Activated CD8-positive, alpha-beta memory T cell treated with anti-CD3 and anti-CD28 coated beads for 24 hours (primary cell): ENCODE measurements around the gene MARVELD3.

Experiments used
- DNase-seq: peaks from one replicate; pipeline ENCODE4 v3.0.0-alpha.2; 2020

The MARVELD3 gene

DNA sequence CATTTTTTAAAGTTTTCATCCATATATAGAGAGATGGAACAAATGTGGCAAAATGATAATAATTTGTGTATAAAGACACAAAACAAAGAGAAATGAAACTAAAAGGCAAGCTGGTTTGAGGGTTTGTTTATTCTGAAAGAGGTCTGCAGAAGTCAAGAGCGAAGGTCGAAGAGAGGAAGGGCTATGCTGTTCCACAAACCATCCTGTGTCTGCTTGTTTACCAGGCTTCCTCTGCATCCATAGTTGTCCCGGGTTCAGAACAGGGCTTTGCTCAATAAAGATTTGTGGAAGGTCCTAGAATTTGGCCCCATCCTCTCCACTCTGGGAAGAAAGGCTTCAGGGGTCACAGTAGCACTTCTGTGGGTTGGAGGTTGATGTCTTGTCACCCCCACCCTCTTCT lies 2.4 kb upstream of the MARVELD3 start:
- DNase-seq, result no peak

DNA sequence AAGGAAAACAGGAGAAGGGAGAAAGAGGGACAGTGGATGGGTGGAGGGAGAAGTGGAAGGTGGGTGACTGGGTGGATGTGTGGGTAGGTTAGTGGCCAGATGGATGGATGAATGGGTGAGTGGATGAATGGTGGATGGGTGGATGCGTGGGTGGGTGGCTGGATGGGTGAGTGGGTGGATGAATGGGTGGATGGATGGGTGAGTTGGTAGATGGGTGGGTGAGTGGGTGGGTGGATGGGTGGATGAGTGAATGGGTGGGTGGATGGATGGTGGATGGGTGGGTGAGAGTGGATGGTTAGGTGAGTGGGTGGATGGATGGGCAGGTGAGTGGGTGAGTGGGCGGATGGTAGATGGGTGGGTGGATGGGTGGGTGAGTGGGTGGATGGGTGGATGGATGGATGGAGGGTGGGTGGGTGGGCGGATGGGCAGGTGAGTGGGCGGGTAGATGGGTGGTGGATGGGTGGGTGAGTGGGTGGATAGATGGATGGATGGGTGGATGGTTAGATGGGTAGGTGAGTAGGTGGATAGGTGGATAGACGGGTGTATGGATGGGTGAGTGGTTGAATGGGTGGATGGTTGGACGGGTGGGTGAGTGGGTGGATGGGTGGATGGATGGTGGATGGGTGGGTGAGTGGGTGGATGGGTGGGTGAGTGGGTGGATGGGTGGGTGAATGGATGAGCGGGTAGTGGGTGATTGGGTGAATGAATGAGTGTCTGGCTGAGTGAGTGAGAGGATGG lies 702 bp upstream of the MARVELD3 start:
- DNase-seq, result no peak

DNA sequence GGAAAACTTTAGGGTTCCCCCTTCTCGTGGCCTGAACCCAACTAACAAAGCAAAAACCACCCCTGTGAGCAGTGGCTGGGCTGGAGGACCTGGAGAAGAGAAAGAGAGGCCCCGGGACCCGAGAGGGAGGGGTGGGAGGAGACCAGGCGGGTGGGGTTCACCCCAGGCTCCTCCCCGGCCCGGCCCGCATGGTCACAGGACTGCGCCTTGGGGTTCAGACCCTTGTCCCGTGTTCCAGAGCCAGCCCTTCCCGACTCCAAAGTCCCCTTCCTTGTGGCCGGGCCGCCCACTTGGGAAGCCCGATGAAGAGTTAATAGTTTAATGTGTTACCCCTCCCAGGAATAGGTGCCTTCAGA lies 852 bp downstream of the MARVELD3 start:
- no peak for DNase-seq

DNA sequence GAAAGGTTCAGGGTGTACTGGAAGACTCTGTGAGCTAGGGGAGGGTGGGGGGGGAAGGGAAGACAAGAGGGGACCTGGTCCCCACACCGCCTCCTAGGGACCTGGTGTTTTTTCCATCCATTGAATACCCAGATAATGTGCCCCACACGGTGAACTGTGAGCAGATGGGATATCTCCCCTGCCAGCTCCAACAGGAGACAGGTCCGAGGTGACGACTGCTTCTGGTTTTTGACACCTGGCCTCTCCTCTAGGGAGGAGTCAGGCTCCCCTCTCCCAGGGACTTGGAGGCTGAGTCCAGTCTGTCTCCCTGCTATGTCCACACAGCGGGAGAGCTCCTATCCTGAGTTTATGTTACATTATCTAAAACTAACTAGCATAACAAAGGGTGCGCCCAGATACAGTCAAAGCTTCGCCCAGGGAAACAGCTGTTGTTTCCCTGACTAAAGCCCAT lies 1.8 kb downstream of the MARVELD3 start:
- no peak for DNase-seq

DNA sequence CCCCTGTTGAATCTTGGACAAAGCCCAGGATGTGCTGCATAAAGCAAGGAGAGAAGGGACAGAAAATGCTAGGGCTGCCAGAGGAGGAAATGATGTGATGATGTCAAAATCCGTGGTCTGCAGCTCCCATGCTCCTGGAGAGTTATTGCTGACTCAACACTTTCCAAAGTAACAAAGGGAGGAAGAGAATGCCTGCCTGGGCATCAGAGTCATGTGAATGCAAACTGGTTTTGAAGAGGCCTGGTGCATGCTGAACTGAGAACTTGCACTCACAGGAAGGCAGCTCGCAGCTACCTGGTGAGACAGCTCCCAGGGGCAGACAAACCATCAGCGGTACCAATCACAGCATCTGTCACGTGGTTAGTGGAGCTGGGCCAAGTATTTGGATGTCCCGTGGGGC lies 2.8 kb downstream of the MARVELD3 start:
- no peak for DNase-seq

DNA sequence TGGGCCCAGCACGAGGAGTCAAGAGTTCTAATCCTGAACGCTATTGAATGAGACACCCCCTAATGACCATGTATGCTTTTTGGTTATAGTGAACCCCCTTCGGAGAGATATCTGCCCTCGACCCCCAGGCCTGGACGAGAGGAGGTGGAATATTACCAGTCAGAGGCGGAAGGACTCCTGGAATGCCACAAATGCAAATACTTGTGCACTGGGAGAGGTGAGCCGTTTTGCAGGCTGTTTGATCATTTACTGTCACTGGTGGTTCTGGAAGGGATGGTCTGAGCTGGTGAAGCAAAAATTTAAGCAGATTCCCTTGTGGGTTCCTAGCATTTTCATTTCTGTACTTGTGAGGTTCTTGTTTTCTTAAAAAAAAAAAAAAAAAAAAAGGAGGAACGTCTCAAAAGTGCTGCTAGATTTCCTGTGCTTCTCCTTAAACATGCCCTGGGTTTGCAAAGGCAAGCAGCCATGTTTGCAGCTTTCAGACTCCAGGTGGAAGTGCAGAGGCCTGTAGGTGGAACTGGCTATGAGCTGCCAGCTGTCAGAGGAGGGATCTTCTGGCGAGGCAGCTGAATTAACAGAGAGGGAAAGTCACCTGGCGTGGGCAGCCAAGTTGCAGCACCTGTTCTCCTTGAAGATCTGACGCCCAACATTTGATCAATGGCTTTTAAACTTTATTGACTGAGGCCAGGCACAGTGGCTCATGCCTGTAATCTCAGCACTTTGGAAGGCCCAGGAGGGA lies 3.5 kb downstream of the MARVELD3 start:
- no peak for DNase-seq

DNA sequence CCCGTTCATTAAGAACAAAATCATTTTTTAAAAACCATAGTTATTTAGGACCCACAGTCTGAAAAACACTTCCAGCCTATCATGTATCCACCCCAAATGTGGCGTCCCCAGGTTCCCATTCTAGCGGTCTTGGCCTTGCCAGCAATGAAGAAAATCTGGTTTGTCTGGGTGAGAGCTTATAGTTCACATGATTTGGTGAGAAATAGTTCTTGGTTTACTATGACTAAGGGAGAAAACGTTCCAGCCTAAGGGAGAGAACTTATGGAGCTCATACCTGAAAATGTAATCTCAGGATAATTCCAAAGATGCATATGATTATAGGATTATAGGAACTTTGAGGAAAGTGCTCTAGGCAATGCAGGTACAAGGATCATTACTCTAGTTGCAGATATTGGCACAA lies 4.8 kb downstream of the MARVELD3 start:
- no peak for DNase-seq

DNA sequence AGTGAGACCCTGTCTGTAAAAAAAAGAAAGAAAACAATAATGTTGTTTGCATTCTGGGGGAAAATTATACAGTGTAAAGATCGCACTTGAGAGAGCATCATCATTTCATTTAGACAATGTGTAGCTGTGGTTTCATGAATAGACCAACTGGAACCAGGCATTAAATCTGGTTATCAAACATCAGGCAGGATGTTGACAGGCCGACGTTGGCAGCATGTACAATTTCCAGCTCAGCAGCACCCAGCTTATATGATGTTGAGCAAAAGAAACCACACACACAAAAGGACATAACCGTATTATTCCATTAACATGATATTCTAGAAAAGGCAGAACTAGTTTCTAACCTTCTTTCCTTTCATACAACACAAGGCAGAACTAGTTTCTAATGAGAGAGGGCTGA lies 5.8 kb downstream of the MARVELD3 start:
- no peak for DNase-seq

DNA sequence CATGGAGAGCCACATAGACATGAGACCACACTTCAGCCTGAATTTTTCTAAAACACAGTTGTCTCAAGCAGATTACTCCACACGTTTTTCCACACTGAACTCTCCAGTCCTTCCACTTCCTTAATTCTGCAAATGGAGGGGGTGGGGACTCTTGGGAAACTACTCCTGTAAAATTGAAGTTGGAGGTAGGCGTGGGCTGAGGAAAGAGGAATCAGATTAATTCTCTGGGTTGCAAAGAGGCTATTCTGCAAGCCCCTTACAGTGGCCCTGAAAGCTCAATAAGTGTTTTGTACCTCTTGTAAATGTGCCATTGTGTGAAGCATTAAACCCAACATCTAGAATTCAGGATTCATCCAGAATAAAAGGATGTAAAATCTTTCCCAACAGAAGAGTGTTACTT lies 9.6 kb downstream of the MARVELD3 start:
- DNase-seq, result no peak

DNA sequence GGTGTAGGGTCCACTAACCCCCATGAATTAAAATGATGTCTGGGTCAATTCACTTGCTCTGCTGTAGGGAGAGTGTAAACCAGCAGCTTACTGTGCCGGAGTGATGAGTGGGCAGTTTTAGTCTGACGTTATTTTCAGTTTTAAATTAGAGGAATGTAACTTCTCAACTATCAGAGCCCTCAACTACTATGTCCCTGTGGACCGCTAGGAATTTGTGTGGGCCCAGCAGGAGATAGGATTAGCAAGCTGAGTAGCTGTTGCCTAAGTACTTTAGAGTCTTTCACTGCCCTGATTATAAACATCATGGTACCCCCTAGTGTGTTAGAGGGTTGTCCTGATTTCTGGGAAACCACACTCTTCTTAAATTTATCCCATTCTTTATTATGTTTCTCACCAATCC lies 11.4 kb downstream of the MARVELD3 start:
- DNase-seq, result no peak

DNA sequence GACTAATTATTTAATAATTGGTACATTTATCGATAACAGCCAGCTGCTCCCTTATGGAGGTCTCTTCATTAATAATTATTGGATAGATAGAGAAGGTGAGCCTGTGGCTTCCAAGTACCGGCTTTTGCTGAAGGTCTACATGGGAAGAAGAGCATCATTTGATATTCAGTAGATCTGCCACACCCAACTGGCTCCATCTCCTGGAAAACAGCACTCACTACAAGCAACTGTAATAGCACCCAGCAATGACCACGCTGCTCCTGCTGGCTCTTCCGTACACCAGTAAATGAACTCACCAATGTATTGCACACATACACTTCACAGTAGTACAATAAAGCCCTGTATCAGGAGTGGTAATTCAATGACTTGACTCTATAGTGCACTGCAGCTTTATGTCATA lies 19.5 kb downstream of the MARVELD3 start:
- no peak for DNase-seq

DNA sequence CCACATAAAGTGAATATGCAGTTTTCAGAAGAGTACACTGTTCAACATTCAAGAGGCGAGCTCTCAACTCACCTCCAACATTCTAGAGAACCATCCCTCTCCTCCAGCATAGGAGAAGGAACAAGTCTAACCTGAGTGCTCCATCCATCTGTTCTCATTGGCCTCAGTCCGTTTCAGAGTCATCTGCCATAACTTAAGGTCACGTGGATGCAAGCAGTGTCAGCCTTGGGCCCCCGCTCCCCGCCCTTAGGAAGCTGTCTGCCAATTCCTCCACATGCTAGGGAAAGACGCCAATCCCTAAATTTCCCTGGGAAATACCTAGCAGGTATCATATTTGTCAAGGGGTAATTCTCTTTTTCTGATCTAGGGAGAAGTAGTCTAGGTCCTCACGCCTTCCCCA lies 21.4 kb downstream of the MARVELD3 start:
- DNase-seq, result no peak

DNA sequence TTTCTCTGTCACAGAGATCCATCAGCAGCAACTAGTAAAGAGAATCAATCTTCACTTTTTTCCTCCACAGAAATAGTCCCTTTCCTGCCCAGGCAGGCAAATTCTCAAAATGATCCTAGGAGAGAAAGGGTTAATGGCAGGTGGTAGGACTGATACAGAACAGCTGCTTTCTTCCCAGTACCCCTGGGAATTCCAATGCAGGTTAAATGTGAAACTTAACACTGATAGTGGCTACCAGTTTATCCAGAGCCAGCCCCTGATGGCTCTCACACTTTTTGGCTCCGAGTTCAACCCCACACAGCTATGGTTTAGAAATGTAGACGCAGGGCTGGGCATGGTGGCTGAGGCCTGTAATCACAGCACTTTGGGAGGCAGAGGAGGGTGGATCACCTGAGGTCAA lies 22.2 kb downstream of the MARVELD3 start:
- no peak for DNase-seq

DNA sequence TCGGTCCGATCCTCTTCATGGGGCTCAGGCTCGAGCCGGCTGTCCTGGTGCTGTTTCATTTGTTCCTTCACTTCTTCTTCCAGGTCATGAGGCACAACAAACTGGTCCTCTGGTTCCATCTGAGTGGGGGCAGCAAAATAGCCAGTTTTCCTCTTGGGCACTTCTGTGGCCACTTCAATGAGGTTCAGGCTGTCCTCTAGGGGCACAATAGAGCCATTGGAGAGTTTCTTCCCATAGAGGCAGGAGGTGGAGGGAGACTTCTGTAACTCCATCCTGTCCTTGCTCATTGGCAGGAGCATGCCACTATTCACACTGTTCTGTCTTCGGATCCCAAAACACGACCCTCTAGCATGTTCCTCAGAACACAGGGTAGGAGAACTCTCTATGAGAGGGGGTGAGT lies 22.9 kb downstream of the MARVELD3 start:
- DNase-seq, result no peak

DNA sequence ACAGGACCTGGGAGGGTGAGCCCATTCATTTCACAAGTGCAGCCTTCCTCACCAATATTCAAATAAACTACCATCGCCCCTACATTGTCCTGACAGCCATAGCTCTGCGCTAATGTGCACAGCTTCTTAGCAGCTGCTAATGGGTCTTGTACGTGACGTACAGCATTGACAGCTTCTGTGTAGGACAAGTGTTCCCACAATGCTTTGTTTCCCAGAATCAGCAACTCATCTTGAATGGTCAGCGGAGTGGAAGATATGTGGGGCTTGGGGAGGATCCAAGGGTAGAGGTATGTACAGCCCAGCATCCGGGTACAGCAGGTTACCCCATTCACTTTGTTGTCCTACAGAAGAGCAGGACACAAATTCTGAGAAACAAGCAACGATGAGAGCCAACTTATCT lies 23.7 kb downstream of the MARVELD3 start:
- no peak for DNase-seq

DNA sequence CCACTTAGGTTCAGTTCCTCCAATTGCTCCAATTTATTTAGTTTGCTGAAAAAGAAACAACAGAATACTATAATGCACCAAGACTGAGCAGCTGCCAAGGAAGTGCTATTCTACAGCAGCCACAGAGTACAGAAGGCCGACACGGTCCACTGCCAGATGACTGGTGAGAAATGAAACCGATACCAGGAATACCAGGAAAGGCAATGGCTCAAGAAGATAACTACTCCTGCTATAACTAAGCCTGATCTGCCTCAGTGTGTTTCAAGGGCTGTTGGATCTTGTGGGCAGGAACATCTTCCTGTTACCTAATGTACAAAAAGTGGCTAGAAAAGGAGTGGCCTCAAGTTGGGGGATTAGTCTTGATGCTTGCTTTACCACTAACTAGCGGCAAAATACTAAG lies 32.8 kb downstream of the MARVELD3 start:
- DNase-seq, result no peak

DNA sequence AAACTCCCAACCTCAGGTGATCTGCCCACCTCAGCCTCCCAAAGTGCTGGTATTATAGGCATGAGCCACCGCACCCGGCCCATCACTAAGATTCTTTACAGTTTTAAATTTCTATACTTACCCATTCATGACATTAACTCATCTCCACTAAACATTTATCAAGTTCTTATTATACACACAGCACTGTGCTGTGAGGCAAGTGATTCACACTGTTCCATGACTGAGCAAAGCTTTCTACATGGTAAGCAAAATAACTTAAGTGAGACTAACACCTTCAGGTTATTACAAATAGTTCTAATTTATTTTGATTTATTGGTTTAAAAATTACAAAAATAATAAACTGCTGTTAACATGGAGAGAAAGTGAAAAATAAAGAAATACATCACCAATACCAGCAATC lies 33.5 kb downstream of the MARVELD3 start:
- DNase-seq, result no peak

DNA sequence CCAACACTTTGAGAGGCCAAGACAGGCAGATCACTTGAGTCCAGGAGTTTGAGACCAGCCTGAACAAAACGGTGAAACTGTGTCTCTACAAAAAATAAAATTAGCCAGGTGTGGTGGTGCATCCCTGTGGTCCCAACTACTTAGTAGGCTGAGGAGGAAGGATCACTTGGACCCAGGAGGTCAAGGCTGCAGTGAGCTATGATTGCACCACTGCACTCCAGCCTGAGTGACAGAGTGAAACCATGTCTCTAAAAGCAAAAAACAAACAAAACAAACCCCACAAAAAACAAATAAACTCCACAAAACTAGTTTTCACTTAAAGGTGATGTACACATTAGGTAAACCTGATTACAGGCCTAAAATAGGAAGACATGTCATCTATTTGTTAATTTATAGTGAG lies 40.3 kb downstream of the MARVELD3 start:
- DNase-seq, result no peak

DNA sequence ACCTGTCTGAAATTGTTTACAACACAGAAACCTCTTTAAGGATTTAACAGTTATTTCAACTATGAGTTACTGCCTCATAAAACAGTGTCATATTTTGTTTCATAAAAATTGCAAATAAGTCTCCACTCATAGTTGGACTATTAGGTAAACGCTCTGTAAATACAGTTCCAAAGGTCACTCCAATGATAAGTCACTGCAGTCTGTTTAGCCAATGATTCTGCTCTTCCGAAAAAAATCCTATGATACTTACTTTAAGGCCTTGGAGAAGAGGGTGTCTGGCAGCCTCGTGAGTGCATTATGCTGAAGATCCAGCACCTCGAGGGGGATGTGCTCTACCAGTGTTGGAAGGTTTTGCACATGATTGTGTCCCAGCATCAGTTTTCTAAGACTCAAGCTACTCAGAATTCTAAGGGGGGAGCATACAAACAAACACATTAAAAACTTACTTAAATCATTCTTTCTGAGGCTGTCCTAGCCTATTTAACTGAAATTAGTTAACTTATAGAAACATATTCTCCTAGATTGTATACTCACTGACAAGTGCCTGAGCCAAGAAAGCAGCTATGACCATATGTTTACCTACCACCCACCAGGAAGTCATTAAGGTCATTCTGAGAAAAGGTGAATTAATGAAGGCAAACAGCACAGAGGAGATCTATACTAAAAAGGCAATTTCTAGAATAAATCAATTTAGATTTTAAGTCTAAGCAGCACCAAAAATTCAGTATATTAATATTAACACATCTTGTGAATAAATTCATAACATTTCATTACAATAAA lies 41.1 kb downstream of the MARVELD3 start:
- no peak for DNase-seq

DNA sequence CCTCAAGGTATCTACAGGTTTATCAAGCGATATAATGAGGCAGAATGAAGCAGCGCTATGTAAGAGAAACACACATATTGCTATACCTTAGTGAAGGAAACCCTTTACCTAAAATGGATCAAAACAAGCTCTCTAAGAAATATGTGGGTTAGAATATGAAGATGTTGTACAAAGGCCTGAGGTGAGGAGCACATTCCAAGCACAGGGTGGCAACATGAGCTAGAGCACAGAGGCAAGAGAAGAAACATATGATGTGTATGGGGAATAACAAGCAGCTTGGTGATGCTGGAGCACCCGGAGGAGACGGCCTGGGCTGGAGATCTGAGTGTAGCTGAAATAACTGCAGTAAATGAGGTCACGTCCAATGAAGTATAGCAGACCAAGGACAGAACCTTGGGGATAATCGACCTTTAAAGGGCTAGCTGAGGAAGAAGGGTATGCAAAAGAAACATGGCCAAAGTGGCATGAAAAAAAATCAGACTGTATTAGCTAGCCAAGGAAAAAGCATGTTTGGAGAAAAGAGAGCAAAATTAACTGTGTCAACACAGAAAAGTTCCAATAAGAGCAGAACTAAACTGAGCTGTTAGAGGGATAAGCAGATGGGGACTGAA lies 44.0 kb downstream of the MARVELD3 start:
- no peak for DNase-seq

DNA sequence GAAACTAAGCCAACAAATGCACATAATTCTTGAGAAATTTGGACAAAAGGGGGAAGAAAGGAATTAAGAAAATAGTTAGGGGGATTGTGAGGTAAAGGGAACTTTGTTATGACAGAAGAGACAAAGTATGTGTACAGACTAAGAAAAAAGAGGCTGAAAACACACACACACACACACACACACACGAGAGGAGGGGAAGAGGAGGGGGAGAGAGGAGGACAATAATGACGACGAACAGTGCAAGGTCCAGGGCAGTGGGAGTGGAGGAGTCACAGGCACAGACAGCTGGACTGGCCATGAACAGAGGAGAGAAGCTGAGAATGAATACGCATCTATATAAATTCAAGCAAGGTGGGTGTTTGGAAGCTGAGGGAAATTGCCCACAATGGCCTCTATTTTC lies 44.6 kb downstream of the MARVELD3 start:
- no peak for DNase-seq

DNA sequence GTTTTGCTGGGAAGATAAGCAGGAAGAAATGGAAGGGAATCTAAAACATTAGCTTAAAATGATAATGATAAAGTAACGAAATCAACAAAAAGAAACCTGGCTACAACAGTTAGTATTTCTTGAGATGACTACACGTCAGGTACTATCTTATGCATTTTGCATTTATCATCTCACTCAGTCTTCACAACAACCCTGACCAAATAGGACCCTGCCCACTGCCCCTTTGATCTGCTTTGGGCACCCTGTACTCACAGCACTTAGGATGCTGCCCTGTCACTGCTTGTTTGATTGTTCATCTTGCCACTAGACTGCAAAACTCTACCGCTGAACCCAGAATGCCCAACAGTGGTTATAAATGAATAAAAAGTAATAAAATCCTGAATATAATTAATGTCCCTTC lies 45.2 kb downstream of the MARVELD3 start:
- no peak for DNase-seq

DNA sequence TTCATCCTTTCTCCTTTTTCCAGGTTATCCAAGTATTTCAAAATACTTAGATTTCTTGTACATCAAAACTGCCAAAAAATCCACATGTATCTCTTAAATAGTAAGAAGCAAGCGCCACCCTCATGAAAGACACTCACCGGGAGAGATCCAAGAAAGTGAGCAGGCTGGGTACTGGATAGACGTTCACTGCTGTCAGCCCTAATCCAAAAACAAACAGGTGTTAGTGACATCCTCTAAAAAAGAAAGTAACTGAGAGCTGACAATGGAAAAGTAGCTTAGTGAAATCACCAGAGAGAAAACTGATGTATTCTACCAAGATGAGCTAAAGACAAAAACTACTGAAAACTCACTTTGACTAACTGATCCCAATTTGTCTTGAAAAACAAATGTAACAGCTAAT lies 46.1 kb downstream of the MARVELD3 start:
- no peak for DNase-seq
